T-helper 2 cell treated with Interferon-gamma antibody and Interleukin-4, amounts not matched to agents 5 μg/mL and 100 μg/mL, for 36 hours (primary cell): ENCODE measurements around the gene NPTXR.

Experiments
- DNase-seq: peaks from one replicate; pipeline ENCODE4 v3.0.0; 2021; ENCODE audit warnings: low spot score
- H3K27ac Mint-ChIP-seq: one replicate; pipeline ENCODE4 v1.8.0; 2021; ENCODE audit warnings: mild to moderate bottlenecking, mixed read lengths
- H3K27me3 Mint-ChIP-seq: one replicate; pipeline ENCODE4 v1.8.0; 2021; ENCODE audit warnings: low read depth, mixed read lengths
- H3K36me3 Mint-ChIP-seq: one replicate; pipeline ENCODE4 v1.8.0; 2021; ENCODE audit warnings: low read depth, mixed read lengths
- H3K4me1 Mint-ChIP-seq: one replicate; pipeline ENCODE4 v1.8.0; 2021; ENCODE audit warnings: low read depth, mixed read lengths
- H3K4me3 Mint-ChIP-seq: one replicate; pipeline ENCODE4 v1.8.0; 2022; ENCODE audit warnings: mild to moderate bottlenecking, moderate library complexity, mixed read lengths
- H3K9me3 Mint-ChIP-seq: one replicate; pipeline ENCODE4 v1.8.0; 2021; ENCODE audit warnings: mixed read lengths

The NPTXR gene

DNA sequence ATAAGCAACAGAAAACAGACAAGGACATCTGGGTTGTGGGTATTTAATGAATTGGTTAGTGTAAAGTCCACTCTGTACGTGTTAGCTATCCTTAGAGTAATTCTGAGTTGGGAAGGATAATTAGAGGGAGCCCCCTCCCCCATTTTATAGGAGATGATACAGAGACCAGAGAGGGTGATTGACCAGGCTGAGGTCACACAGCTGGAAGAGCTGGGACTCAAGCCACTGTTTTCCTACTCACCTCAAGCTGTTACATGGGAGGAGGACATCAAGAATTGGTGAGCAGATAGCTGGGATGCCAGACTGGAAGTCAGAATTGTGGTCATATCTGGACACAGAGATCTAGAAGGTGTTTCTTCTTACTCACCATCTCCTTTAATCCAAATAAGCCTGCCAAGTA is 8.7 kb upstream of the NPTXR start:
- no peak overlapping the region for H3K27ac Mint-ChIP-seq
- DNase-seq: no peak
- H3K36me3 Mint-ChIP-seq: no peaks in the 10 kb centered on the region
- H3K9me3 Mint-ChIP-seq: no peaks in the 10 kb centered on the region
- peaks cover 23% of the 10 kb centered on the region for H3K27me3 Mint-ChIP-seq
- H3K4me1 Mint-ChIP-seq: no peaks in the 10 kb centered on the region
- H3K4me3 Mint-ChIP-seq: no peak overlapping the region

DNA sequence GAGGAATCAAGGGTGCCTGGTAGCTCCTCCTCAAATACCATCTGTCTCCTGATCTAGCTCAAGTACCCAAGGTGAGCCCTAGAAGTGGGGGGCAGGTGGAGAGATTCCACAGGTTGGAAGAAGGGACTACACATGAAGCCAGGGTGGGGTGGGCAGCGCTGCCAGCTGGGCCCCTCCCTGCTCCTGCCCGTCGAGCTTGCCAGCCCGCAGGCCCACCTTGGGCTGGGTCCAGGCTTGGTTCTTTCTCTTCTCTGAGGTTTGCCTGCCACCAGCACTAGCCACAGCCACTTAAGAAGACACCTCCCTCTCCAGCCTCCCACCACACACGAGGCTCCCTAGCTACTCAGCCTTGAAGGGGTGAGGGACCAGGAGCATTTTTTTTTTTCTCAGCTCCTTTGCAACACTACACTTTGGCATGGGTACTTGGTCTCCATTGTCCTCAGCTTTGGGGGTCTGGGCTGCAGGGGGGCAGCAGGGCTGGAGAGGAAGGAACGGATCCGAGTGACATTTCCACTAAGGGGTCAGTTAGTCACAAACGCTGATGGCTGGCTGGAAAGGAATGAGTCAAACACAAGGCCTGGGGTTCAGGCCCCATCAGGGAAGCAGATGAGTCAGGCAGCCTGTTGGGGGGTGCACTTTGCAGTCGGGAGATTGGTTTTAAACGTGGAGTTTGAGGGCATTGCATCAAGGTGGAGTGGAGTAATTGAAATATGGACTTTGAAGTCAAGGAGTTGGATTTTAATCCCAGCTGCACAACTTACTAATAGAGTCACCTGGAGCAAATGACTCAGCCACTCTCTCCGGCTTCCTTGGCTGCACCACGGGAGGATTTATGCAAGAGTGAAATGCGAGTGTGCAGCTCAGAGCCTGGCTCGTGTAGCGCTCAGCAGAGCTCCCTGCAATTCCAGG is 7.4 kb upstream of the NPTXR start:
- H3K4me3 Mint-ChIP-seq: no peak overlapping the region
- peaks cover 34% of the 10 kb centered on the region for H3K27me3 Mint-ChIP-seq
- no peaks in the 10 kb centered on the region for H3K36me3 Mint-ChIP-seq
- no peaks in the 10 kb centered on the region for H3K9me3 Mint-ChIP-seq
- H3K4me1 Mint-ChIP-seq: no peaks in the 10 kb centered on the region
- no peak for DNase-seq
- H3K27ac Mint-ChIP-seq: no peak overlapping the region

DNA sequence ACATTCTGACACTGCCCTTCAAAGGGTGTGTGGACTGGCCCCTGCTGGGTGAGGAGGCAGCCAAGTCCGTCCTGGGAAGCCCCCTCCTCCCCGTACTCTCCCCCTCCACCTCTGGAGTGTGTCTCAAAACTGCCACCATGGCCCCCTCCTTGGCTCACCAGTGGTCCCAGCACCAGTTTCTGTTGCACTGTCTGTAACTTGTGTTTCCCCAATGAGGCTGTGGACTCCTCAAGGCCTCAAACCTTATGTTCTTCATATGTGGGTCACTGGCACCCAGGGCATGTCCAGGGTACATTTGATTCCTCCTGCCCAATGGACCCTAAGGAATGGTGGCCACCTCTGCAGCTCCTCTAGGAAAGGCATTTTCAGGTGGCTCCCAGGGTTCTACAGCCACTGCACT is 6.6 kb upstream of the NPTXR start:
- Mint-ChIP-seq H3K4me1 (no peaks in the 10 kb centered on the region), H3K36me3 (no peaks in the 10 kb centered on the region), H3K27ac (no peak overlapping the region), H3K27me3 (peaks cover 36% of the 10 kb centered on the region), H3K4me3 (no peak overlapping the region), H3K9me3 (no peaks in the 10 kb centered on the region)
- DNase-seq: no peak

DNA sequence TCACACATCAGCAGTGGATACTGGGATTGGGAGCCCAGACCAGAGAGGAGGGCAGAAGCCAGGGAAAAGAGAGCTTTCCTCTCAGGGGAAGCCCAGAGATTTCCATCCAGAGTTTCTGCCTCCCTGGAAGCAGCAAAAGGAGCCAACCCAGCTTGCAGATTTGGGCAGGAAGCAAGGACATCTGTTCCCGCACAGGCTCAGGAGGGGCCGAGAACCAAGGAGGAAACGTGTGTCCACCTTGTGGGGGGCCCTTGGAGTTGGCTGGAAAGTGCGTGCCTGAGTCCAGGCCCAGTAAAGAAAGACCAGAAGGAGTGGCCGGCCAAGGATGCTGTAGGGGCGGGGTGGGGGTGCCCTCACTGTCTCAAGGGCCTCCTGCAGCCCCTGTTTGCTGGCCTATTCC is 6.0 kb upstream of the NPTXR start:
- DNase-seq: no peak
- H3K9me3 Mint-ChIP-seq: no peaks in the 10 kb centered on the region
- no peaks in the 10 kb centered on the region for H3K36me3 Mint-ChIP-seq
- H3K4me3 Mint-ChIP-seq: no peak overlapping the region
- no peak overlapping the region for H3K27ac Mint-ChIP-seq
- H3K27me3 Mint-ChIP-seq: peaks cover 41% of the 10 kb centered on the region
- H3K4me1 Mint-ChIP-seq: no peaks in the 10 kb centered on the region

DNA sequence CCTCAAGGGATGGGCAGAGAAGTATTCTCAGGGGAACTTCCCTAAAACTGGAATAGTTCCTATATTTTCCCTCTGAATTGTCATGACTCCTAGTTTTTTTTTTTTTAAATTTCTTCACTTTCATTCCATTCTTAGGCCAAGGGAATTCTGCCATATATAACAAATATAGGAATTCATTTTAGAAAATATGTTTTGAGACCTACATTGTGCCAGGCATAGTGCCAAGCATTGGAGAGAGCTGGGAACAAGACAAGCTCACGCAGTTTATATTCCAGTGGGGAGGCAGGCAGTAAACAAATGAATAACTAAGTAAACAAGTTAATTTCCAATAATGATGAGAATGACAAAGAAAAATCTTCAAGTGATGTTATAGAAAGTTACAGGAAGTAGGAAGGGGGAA is 2.6 kb upstream of the NPTXR start:
- no peak for DNase-seq
- no peaks in the 10 kb centered on the region for H3K36me3 Mint-ChIP-seq
- peaks cover 6% of the 10 kb centered on the region for H3K4me1 Mint-ChIP-seq
- peaks cover 56% of the 10 kb centered on the region for H3K27me3 Mint-ChIP-seq
- no peak overlapping the region for H3K27ac Mint-ChIP-seq
- no peak overlapping the region for H3K4me3 Mint-ChIP-seq
- no peaks in the 10 kb centered on the region for H3K9me3 Mint-ChIP-seq

DNA sequence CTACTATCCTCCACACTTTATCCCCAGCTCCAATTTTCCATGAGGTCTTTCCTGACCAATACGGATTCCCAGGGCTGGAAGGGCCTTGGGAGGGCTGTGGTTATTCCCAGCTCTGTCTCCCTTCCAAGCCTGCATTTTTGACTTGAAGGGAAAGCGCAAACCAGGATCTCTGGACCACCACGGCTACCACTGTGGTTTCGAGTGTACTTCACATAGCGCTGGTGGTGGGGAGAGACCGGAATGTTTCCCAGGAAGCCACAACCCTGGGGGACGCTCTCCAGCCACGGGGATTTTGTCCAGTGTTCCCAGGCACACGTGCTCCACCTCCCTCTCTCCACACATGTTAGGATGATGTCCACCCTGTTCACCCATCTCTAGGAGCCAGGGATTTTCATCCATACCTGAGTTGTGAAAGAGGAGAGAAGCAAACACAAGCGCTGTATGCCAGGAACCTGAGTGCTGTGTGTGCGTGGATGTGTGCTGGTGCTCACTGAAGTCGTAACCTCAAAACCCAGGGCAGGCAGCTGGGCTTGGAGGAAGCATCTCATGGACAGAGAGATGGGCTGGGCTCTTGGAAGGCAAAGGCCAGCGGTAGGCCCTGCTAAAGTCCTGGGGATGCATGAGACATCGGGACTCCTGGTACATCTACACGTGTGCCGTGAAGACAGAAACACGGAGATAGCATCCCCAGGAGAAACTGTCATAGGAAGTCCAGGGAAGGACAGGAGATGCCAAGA is 1.3 kb upstream of the NPTXR start:
- Mint-ChIP-seq H3K4me3 (peak overlapping the region; percentile 36), H3K27ac (no peak overlapping the region), H3K4me1 (peaks cover 6% of the 10 kb centered on the region), H3K36me3 (no peaks in the 10 kb centered on the region), H3K27me3 (peaks cover 65% of the 10 kb centered on the region), H3K9me3 (no peaks in the 10 kb centered on the region)
- DNase-seq: no peak

DNA sequence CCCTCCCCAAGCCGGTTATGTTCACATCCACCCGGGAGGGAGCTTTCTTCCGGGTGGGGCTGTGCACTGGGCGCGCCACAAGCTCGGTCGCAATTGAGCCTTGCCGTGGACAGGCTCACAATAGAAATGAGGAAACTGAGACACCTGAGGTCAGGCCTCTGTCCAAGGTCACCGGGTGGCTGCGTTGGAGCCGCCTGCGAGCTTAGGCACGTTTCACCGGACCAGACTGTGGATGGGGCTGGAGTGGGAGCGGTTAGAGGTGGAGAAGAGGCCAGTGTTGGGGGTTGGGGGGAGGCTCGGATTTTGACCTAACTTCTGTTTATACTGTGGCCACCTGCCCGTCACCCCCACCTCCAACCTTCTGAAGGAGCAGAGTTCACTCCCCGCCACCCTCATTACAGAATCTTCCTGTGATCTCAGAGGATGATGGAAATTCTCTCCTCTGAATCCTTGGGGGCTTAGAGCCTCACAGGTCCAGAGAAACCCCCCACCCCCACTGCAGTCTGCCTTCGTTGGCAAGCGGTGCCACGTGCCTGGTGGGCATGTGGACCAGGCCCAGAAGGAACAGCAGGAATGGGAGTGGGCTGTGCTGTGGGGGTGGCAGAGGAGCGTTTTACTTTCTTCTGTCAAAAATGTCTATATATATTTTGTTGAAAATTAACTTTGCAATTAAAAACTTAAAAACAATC is 631 bp upstream of the NPTXR start:
- H3K4me1 Mint-ChIP-seq: peaks cover 6% of the 10 kb centered on the region
- no peaks in the 10 kb centered on the region for H3K36me3 Mint-ChIP-seq
- peaks cover 71% of the 10 kb centered on the region for H3K27me3 Mint-ChIP-seq
- H3K9me3 Mint-ChIP-seq: no peaks in the 10 kb centered on the region
- no peak for DNase-seq
- H3K27ac Mint-ChIP-seq: no peak overlapping the region
- H3K4me3 Mint-ChIP-seq: peak overlapping the region; percentile 36

DNA sequence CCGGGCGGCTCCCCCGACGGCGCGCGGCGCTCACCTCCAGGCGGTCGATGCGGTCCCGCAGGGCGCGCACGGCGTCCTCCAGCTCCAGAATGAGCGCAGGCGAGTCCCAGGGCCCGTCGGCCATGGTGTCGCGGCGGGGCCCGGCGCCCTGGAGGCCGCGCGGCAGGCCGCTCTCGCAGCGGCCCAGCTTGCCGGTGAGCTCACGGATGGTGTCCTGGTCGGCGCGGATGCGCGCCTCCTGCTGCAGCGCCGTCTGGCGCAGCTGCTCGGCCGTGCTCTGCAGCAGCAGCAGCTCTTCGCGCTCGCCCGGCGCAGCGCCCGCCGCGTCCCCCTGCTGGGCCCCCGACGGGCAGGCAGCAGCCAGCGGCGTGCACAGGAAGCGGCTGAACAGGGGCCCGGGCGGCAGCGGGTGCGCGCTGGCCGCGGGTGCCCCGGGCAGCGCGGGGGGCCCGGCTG is 599 bp downstream of the NPTXR start:
- Mint-ChIP-seq H3K36me3 (no peaks in the 10 kb centered on the region), H3K27me3 (peaks cover 67% of the 10 kb centered on the region), H3K4me1 (peaks cover 6% of the 10 kb centered on the region), H3K4me3 (no peak overlapping the region), H3K27ac (no peak overlapping the region), H3K9me3 (no peaks in the 10 kb centered on the region)
- peak; percentile 63 for DNase-seq

DNA sequence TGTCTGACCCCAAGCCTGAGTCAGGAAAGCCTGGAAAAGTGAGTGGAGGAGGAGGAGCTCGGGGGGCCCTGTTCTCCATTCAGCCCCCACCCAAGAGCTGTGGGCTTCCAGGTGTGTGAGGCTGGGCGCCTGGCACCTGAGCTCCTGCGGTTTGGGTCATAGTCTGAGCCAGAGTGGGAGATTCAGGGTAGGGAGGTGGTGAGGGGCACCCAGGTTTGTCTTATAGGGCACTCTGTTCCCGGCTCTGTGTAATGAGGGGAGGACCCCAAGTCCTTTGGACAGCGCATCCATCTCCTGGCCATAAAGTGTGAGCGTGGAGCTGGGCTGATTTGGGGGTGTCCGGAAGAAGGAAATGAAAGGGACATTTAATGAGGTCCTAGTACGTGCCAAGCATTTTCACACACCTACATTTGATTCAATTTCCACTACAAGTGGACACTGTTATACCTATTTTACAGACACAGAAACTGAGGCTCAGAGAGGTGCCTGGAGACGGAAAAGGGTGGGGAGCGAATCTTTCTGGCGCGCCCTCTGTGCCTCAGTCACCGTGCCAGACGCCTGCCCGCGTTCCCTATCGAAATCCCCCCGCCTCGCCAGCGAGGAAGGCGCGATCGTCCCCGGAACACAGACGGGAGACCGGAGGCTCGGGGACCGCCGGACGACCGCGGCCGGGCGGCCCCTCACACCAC is 1.2 kb downstream of the NPTXR start:
- no peak for DNase-seq
- H3K27ac Mint-ChIP-seq: no peak overlapping the region
- H3K9me3 Mint-ChIP-seq: no peaks in the 10 kb centered on the region
- no peaks in the 10 kb centered on the region for H3K36me3 Mint-ChIP-seq
- H3K4me1 Mint-ChIP-seq: peaks cover 6% of the 10 kb centered on the region
- peaks cover 65% of the 10 kb centered on the region for H3K27me3 Mint-ChIP-seq
- H3K4me3 Mint-ChIP-seq: peak overlapping the region; percentile 78

DNA sequence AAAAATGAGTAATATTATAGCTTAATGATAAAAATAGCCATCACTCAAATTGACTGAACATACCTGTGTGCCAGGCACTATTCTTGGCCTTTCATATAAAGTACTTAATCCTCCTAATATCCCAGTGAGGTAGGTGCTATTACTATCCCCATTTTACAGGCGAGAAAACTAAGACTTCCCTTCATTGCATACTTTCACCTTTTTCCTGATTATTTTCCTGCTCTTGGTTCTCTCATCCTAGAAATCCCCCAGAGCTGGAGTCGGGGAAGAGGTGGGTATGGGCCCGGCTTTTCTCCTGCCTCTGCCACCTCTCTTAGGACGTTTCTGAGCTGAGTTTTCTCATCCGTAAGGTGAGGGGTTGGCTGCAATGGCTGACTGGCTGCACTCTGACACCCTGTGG is 2.2 kb downstream of the NPTXR start:
- Mint-ChIP-seq H3K36me3 (no peaks in the 10 kb centered on the region), H3K9me3 (no peaks in the 10 kb centered on the region), H3K4me1 (peaks cover 6% of the 10 kb centered on the region), H3K4me3 (no peak overlapping the region), H3K27ac (no peak overlapping the region), H3K27me3 (peaks cover 55% of the 10 kb centered on the region)
- no peak for DNase-seq

DNA sequence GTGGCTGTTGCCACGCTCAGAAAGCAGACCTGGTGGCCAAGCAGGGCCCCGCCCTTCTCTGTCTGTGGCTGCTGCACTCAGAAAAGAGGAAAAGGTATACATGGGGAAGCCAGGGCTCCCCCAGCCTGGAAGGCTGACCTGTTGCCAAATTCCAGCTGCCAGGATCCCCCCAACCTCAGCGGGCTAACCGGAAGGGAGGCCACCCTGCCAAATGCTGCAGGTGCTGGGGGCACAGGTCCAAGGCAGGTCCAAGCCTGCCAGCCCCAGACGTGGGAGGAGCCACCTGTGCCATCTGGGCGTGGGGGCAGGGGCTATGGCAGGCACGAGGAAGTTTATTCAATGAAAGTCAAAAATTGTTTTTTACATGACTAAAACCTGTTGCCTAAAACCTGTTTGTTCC is 2.6 kb downstream of the NPTXR start:
- peaks cover 51% of the 10 kb centered on the region for H3K27me3 Mint-ChIP-seq
- H3K4me3 Mint-ChIP-seq: no peak overlapping the region
- DNase-seq: no peak
- H3K36me3 Mint-ChIP-seq: no peaks in the 10 kb centered on the region
- no peaks in the 10 kb centered on the region for H3K9me3 Mint-ChIP-seq
- no peak overlapping the region for H3K27ac Mint-ChIP-seq
- peaks cover 6% of the 10 kb centered on the region for H3K4me1 Mint-ChIP-seq

DNA sequence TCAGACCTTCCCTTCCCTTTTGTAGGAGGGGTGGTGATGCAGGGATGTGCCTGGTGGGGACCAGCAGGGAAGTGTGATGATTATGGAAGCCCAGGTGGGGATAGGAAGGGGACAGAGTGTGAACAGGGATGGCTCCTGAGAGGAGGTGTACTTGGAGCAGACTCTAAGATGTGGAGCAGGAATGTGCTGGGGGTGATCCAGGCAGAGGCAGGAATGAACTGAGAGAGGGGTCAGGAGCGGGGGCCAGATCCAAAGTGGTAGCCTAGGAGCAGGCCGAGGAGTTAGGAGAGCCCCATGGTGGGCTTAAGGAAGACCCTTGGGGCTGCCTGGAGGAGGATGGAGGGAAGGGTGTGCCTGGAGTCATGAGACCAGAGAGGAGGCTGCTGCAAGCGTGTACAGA is 3.7 kb downstream of the NPTXR start:
- H3K4me1 Mint-ChIP-seq: peaks cover 6% of the 10 kb centered on the region
- H3K27me3 Mint-ChIP-seq: peaks cover 41% of the 10 kb centered on the region
- no peaks in the 10 kb centered on the region for H3K36me3 Mint-ChIP-seq
- H3K9me3 Mint-ChIP-seq: no peaks in the 10 kb centered on the region
- no peak overlapping the region for H3K27ac Mint-ChIP-seq
- H3K4me3 Mint-ChIP-seq: no peak overlapping the region
- DNase-seq: no peak

DNA sequence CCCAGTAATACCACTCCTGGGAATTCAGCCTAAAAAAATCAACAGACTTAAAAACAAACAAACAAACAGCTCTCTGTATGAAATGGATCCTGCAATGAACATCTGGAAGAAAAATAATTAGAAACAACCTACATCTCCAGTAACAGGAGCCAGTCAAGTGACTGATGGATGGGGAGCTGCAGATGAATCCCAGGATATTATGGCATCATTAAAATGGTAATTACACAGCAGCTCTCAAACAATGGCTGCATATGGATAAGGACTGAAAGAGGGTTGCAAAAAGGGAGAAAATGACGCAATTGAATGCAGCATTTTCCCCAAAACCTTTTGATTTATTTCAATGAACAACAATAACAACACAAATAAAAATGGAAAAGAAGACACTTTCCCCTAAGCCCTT is 4.1 kb downstream of the NPTXR start:
- H3K27ac Mint-ChIP-seq: no peak overlapping the region
- no peak overlapping the region for H3K4me3 Mint-ChIP-seq
- no peaks in the 10 kb centered on the region for H3K36me3 Mint-ChIP-seq
- peaks cover 6% of the 10 kb centered on the region for H3K4me1 Mint-ChIP-seq
- H3K27me3 Mint-ChIP-seq: peaks cover 37% of the 10 kb centered on the region
- no peak for DNase-seq
- H3K9me3 Mint-ChIP-seq: no peaks in the 10 kb centered on the region
